Eye (tissue), 1 donor: ENCODE data around the gene FAM120B.
A peak's percentile ranks its signal among the peaks of the same experiment; 100 is the strongest.

ENCODE experiments used
- DNase-seq: peaks from one replicate; pipeline ENCODE4 v3.0.0-alpha.2; 2015

The FAM120B gene

GRCh38 chr6:170424604-170425126, 118.1 kb downstream of the FAM120B start:
- no peak for DNase-seq

GRCh38 chr6:170429450-170429849, 122.9 kb downstream of the FAM120B start:
- DNase-seq: no peak

DNA sequence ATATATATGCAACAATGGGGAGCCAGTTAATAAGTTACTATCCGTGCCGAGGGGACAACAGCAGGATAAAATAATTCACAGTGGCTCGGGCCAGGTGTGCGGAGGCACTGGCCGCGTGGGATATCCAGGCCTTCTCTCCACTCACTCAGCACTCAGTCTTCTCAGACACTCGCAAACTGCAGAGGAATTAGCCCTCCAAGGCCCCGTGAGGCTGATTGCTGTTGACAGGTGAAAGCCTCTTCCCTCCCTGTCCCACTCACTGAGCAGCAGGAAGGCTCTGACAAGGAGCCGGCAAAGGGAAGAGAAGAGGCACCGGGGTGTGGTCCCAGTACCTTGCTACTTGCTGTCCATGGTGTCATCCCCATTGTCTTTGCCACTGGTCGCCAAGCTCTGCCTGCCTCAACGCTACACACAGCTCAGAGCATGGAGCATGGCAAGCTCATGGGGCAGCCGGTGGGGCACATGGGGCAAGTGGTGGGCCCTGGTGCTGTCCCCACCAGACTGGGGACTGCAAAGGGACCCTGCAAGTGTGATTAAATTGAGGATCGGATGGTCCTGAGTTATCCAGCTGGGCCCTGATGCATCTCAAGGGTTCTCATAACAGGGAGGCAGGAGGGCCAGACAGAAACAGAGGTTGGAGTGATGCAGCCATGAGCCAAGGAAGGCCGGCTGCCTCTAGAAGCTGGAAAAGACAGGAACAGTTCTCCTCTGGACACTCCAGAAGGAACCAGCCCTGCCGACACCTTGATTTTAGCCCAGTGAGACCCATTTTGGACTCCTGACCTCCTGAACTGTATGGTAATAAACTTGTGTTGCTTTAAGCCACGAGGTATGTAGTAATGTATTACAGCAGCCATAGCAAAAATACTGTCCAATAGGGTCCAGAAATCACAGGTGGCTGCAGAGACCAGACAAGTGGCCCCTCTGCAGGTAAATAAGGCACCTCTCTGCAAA, 126.9 kb downstream of the FAM120B start:
- DNase-seq: peak; percentile 91

DNA sequence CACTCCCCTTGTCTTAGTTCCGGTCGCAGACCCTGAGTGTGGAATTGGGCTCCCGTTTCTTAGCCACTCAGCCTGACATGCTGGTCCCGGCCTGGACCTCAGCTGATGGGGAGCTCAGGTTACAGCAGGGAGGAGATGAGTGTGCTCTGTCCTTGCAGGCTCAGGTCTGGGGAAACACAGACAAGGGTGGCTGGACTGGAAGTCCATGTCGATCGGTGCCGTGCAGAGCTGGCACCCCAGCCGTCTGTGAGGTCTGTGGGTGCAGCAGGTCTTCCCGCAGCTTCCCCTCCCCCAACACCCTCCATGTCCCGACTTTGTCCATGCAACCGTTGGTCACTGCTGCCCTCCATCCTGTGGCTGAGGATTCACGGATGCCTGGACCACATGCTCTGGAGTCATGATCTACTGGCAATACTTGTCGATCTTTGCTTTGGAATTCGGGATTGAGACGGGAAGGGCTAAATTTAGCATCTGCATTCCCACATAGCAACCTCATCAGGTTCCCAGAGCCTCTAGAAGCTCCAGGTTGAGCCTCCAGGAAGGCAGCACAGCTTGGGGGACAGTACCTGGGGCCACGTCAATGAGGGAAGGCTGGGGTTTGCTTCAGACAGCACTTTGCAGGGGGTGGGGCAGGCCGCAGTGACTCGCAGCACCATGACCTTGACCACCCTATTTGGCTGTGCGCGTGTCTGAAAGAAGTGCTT, 127.7 kb downstream of the FAM120B start:
- no peak for DNase-seq

GRCh38 chr6:170434821-170435155, 128.2 kb downstream of the FAM120B start:
- no peak for DNase-seq

DNA sequence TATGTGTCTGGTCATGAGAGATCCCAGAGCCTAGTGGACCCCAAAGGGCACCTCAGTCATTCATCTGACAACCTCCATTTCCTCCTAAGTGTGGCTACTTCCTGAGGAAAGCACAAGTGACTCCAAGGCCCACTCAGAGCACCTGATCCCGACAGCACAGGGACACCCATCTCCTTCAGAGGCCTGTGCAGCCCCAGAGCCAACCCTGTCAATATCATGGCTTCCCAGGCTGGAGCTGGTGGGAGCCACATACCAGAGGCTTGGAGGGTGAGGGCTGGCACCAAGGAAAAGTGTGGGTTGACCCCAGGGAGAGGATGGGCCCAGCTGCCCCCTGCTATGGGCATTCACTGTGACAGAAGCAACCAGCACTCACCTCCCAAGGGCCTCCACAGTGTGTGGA, 129.2 kb downstream of the FAM120B start:
- no peak for DNase-seq

DNA sequence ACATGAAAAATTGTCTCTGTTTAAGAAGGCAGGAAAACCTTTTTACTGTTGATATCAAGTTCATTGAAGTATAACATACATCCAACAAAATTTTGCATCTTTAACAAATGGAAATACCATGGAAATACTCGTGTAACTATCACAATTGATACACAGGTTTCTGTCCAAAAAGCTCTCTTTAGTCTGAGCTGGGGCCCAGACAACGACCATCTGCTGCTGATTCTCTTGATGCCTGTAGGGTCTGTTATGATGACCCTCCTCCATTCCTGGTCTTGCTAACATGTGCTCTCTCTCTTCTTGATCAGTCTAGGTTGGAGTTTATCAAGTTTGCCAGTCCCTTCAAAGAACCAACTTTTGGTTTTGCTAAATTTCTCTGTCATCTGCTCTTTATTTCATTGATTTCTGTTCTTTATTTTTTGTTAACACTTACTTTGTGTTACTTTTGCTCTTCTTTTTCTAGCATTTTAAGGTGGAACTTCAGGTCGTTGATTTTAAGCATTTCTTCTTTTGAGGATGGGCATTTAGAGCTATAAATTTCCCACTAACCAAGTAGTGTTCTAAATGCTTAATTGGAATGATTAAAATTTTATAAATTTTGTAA, 129.8 kb downstream of the FAM120B start:
- DNase-seq: no peak

DNA sequence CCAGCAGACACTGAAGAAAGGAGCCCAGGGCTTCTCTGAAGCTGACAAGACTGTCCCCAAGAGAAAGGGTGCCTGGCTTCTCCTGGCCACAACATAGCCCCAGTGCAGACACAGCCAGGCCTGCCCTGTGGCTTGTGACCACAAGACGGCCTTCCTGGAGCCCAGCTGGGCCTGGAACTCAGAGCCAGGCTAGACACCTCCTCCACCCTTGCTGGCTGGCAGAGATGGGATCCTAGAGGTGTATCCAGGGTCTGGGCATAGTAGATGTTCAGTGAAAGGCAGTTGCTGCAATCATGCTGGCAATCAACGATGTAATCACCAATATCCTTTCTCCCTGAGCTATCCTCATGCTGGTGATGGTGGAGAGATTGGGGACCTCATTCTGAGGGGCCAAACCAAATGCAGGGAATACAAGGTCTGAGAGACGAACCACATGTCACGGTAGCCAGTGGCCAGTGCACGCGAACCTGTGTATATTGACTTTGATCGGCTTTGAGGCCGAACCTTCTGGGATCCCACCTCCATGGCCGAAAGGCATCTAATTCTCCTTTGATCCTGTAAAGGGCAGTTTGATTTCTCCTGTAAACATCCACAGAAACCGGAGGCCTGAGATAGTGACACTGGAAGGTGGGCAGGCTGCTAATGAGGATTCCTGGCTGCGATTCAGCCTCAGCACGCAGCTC, 131.3 kb downstream of the FAM120B start:
- no peak for DNase-seq

- DNase-seq: peak; percentile 98
Measured at GRCh38 chr6:170438402-170438753, 131.8 kb downstream of the FAM120B start.

DNA sequence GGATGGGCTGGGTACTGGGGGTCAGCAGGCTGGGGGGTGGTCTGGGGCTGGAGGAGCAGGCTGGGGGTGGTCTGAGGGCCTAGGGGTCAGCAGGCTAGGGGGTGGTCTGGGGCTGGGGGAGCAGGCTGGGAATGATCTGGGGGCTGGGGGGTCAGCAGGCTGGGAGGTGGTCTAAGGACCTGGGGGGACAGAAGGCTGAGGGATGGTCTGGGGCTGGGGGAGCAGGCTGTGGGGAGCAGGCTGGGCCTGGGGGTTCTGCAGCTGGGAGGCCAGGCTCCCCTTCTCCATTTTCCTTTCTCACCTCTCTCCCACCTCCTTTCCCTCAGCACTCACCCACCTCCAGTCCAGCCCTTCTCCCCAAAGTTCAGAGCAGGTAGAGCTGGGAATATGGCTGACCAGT, 132.3 kb downstream of the FAM120B start:
- DNase-seq: no peak

DNA sequence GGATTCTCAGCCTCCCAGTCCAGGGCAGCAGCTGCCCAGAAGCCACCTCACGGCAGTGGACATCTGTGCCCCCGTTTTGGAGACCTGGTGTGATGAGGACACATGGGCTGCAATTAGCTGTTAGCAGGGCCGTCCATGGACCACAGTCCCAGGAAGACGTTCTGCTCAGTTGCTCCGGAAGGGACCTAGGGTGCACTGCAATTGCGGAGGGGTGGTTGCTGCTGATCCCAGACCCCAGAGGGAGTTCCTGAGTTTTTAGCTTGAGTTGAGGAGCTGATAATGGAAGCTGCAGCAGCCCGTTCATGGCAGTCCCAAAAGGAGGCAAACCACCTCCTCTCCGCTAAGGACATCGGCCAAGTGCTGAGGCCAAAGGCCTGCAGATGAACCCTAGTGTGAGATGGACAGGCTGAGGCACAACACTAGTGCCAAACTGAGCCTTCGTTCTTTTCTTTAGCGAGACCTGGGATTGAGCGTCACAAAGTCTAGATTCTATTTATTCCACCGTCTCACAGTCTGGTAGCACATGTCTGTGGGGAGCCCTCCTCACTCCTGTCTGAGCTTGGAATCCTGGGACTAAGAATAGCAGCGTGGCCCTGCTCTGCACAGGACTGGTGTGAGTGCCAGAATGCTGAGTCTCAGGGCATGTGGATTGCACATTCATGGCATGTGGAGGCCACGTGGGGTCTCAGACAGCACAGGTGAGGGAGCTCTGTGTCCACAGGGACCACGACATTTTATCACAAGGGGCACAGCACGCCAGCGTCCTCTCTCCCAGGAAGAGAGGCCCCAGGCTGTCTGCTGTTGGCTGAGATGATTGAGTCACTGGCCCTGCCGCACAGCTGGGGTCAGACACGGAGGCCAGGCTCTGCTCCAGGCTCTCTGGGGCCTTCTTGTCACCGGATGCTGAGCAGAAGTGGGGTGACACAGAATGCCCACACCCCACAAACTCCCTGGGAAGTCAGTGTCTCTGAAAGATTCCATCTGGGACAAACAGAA, 133.1 kb downstream of the FAM120B start:
- no peak for DNase-seq

DNA sequence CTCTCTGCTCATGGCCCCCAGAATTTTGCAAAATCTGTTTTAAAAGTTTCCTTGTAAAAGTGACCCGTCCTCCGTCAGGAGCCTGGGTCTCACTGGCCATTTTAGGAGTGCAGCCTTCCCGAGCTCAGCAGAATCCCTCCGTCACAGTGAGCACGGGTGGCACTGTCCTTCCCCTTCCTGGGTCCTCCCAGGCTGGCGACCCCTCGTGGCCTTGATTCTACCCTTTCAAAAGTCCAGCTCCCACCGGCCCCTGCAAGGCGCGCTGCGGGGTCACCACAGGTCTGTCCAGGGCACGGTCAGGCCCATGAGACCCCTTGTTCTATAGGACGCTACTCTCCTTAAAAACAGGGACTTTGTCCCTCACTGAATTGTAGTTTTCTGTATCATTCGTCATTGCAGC, 133.9 kb downstream of the FAM120B start:
- no peak for DNase-seq

DNA sequence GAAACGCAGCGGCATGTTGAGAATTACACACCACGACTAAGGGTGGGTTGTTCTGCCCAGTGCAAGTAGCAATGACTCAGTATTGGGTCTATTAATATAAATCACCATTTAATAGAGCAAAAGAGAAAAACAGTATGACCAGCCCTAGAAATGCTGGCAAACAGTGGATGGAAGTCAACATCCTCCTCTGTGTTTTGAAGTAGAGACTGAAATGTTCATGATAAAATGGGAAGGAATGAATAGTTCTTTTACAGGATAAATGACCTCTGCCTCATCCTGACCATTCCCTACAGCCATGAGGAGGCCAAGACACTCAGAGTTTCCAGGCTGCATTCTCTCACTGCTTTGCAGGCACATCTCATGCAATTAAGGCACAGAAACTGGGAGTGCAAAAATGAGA, 134.8 kb downstream of the FAM120B start:
- no peak for DNase-seq

GRCh38 chr6:170442596-170442995, 136.0 kb downstream of the FAM120B start:
- DNase-seq: no peak

- no peak for DNase-seq
Measured at GRCh38 chr6:170443151-170443662, 136.6 kb downstream of the FAM120B start.

DNA sequence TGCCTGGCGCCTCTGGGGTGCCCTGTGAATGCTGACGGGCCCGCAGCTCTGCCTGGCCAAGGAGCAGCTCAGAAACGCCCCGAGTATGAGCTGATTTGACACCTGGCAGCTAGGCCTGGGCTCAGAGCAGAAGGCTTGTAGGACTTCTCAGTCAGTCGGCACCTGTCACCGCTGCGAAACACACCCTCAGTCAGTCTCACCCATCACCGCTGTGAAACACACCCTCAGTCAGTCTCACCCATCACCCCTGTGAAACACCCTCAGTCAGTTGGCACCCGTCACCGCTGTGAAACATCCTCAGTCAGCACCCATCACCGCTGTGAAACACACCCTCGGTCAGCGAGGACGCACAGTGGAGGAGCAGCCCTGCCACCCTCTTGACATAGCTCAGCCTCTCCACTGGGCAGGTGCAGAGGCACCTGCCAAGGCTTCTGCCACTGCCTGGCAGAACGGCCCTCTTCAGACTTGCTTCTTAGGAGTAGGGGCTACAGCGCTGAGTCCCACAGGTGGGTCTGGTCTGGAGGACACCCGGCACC, 137.6 kb downstream of the FAM120B start:
- no peak for DNase-seq

DNA sequence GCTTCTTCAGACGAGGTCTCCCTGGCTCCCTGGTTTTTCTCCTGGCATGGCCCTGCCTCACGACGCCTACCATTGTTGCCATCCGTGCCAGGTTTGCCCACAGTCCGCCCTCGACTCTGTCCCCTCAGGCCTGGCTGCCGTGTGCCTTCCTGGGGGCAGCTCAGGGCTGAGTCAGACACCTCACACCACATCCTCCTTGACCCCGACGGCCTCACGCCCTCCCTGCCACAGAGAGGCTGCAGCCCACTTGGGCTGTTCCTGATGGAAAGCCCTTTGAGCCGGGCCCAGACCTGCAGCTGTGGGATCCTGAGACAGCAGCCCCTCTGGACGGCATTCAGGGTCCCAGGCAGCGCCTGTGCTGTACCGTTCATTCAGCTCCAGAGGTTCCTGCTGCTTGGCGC, 138.3 kb downstream of the FAM120B start:
- no peak for DNase-seq

- DNase-seq: no peak
Measured at GRCh38 chr6:170445487-170445886, 138.9 kb downstream of the FAM120B start.

DNA sequence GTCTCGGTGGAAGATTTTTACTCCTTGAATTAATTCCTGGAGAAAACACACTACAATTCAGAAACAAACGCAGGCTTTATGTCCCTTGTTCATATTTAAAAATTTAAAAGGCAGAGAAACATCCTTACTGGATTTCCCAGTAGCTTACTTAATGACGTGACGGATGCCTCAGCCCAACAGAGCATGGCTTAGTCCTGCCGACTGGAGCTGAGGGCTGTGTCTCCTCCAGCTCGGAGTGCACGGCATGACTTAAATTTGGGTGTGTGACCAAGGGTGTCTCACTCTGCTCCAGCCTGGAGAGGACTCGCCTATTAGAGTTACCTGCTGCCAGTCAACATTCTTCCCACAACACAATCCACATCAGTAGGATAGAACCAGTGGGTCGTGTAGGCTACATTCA, 139.4 kb downstream of the FAM120B start:
- DNase-seq: no peak

- no peak for DNase-seq
Measured at GRCh38 chr6:170446841-170447560, 140.4 kb downstream of the FAM120B start.

GRCh38 chr6:170447561-170447930, 141.0 kb downstream of the FAM120B start:
- no peak for DNase-seq
